ENCODE measurements around the gene SLIT1. TPM values are rescaled to one million over a fixed set of nuclear protein-coding genes. Genes with fewer than 3 reads are reported as not detected.

SLIT1 gene
- total RNA-seq, 4 donors from 2014 or later, result under 0.01 to 0.78 (median 0.15) TPM

GRCh38 chr10:97186911-97187310, 1.2 kb upstream of the SLIT1 start:
- Histone ChIP-seq H3K9me3 (no peaks in the 10 kb centered on the region), H3K27me3 (no peaks in the 10 kb centered on the region), H3K4me1 (peaks cover 7 to 20% of the 10 kb centered on the region in 2 donors), H3K27ac (no peak overlapping the region), H3K4me3 (replicated peaks in 1 of 3) (no peak overlapping the region), H3K36me3 (no peaks in the 10 kb centered on the region)
- no peak for TF ChIP-seq POLR2A (IDR thresholded peaks at IDR 0.05)
- no peak for TF ChIP-seq CTCF (IDR thresholded peaks at IDR 0.05)
- 87 to 91% methylated on average over 18 of the region's 18 CpGs for WGBS, 2 donors
- DNase-seq, result no peak
- intact Hi-C loops (cut with DNase I), result no loop called here

GRCh38 chr10:97184971-97185325, 811 bp downstream of the SLIT1 start:
- TF ChIP-seq POLR2A (IDR thresholded peaks at IDR 0.05) (no peak), CTCF (IDR thresholded peaks at IDR 0.05) (no peak)
- peak overlapping the region in 1 of 3 donors; percentile 8 for H3K4me3 ChIP-seq (replicated peaks in 1 of 3)
- no peak for DNase-seq
- no peak overlapping the region for H3K27ac ChIP-seq
- H3K4me1 ChIP-seq, result peaks cover 7 to 20% of the 10 kb centered on the region in 2 donors
- intact Hi-C loops (cut with DNase I), result no loop called here
- WGBS, 2 donors, result 52 to 57% methylated on average over 17 of the region's 17 CpGs
- H3K9me3 ChIP-seq, result no peaks in the 10 kb centered on the region
- H3K36me3 ChIP-seq, result no peaks in the 10 kb centered on the region
- H3K27me3 ChIP-seq, result no peaks in the 10 kb centered on the region

- H3K27ac ChIP-seq, result no peak overlapping the region
- TF ChIP-seq CTCF (IDR thresholded peaks at IDR 0.05) (no peak), POLR2A (IDR thresholded peaks at IDR 0.05) (no peak)
- H3K9me3 ChIP-seq, result no peaks in the 10 kb centered on the region
- peaks cover 7 to 15% of the 10 kb centered on the region in 2 donors for H3K4me1 ChIP-seq
- intact Hi-C loops (cut with DNase I), result no loop called here
- no peaks in the 10 kb centered on the region for H3K36me3 ChIP-seq
- WGBS, 2 donors, result 95 to 100% methylated on average over 3 of the region's 3 CpGs
- no peak overlapping the region for H3K4me3 ChIP-seq (replicated peaks in 1 of 3)
- H3K27me3 ChIP-seq, result no peaks in the 10 kb centered on the region
- no peak for DNase-seq
These were observed 2.4 kb downstream of the SLIT1 start for GRCh38 chr10:97183314-97183713.

GRCh38 chr10:97182288-97182990, 3.3 kb downstream of the SLIT1 start:
- peaks cover 7 to 11% of the 10 kb centered on the region in 2 donors for H3K4me1 ChIP-seq
- TF ChIP-seq CTCF (IDR thresholded peaks at IDR 0.05) (no peak), POLR2A (IDR thresholded peaks at IDR 0.05) (no peak)
- no peaks in the 10 kb centered on the region for H3K27me3 ChIP-seq
- H3K4me3 ChIP-seq (replicated peaks in 1 of 3), result no peak overlapping the region
- DNase-seq, result no peak
- no peak overlapping the region for H3K27ac ChIP-seq
- intact Hi-C loops (cut with DNase I), result no loop called here
- H3K9me3 ChIP-seq, result no peaks in the 10 kb centered on the region
- no peaks in the 10 kb centered on the region for H3K36me3 ChIP-seq
- WGBS, 2 donors, result 82 to 87% methylated on average over 10 of the region's 10 CpGs

GRCh38 chr10:97180986-97181385, 4.8 kb downstream of the SLIT1 start:
- Histone ChIP-seq H3K9me3 (no peaks in the 10 kb centered on the region), H3K36me3 (no peaks in the 10 kb centered on the region), H3K4me3 (replicated peaks in 1 of 3) (no peak overlapping the region), H3K27ac (no peak overlapping the region), H3K4me1 (peaks cover 7 to 11% of the 10 kb centered on the region in 2 donors), H3K27me3 (no peaks in the 10 kb centered on the region)
- intact Hi-C loops (cut with DNase I), result no loop called here
- 90 to 96% methylated on average over 10 of the region's 10 CpGs for WGBS, 2 donors
- TF ChIP-seq POLR2A (IDR thresholded peaks at IDR 0.05) (no peak), CTCF (IDR thresholded peaks at IDR 0.05) (no peak)
- DNase-seq, result no peak

All from thyroid gland (tissue), 4 donors.